Stimulated activated CD8-positive, alpha-beta memory T cell treated with anti-CD3 and anti-CD28 coated beads, Interleukin-15, amount 100 ng/mL, for 48 hours (primary cell): ENCODE measurements around the gene PRDM16.

Experiments
- DNase-seq, 2 donors: peaks; one replicate each; pipeline ENCODE4 v3.0.0-alpha.2; 2020; ENCODE audit warnings: low read depth in 2 of 2

PRDM16 gene

GRCh38 chr1:3068564-3069431 is at the start of gene PRDM16:
TSS of gene PRDM16 (plus strand) at chr1:3069203. CDS start at chr1:3069260, 57 bp downstream.
- no peak for DNase-seq

GRCh38 chr1:3019516-3020051 is 49.4 kb upstream of the PRDM16 start:
- no peak for DNase-seq

DNA sequence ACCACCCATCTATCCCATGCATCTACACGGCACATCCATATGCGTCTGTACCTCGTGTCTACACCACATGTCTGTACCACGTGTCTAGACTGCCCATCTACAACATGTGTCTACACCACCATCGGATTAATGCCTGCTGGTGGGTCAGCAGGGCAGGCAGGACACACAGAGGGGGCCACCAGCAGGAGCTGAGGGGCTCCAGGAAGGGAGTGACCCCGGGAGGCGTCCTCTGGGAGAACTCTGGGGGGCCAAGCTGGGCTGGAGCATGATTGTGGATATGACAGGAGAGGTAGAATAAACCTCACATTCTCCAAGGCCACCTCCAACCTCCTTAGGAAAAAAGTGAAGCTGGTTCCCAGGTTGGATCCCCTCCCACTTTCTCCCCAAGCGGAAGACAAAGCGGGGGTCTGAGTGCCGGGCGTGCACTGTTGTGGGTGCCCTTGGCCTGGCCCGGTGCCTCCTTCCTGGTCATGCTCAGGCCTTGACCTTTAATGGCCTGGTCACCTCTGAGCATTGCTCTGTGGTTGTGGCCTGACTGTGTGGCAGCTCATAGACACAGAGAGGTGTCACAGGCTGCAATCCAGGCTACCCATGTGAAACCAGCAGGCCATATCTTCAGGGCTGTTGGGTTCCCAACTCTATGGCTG is 48.6 kb upstream of the PRDM16 start:
- DNase-seq, result no peak

GRCh38 chr1:3021233-3021671 is 47.8 kb upstream of the PRDM16 start, which contains the start of gene ACTRT2:
TSS of gene ACTRT2 (plus strand) at chr1:3021467. CDS start at chr1:3021687, 220 bp downstream.
- DNase-seq, result no peak

GRCh38 chr1:3021801-3022401 is 47.1 kb upstream of the PRDM16 start:
- DNase-seq, result no peak

DNA sequence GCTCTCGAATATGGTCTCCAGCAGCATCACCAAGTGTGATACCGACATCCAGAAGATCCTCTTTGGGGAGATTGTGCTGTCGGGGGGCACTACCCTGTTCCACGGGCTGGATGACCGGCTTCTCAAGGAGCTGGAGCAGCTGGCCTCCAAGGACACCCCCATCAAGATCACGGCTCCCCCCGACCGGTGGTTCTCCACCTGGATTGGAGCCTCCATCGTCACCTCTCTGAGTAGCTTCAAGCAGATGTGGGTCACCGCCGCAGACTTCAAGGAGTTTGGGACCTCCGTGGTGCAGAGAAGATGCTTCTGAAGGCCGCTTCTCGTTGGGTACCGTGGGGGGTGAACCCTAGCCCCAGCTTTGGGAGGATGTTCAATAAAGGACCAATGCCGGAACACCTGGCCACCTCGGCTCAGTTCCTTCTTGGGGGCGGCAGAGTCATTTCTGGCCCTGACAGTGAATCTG is 46.5 kb upstream of the PRDM16 start:
- no peak for DNase-seq

- DNase-seq, result no peak
Observed at GRCh38 chr1:3022976-3023375, 46.0 kb upstream of the PRDM16 start.

- DNase-seq, result no peak
Observed at GRCh38 chr1:3024019-3024418, 45.0 kb upstream of the PRDM16 start.

DNA sequence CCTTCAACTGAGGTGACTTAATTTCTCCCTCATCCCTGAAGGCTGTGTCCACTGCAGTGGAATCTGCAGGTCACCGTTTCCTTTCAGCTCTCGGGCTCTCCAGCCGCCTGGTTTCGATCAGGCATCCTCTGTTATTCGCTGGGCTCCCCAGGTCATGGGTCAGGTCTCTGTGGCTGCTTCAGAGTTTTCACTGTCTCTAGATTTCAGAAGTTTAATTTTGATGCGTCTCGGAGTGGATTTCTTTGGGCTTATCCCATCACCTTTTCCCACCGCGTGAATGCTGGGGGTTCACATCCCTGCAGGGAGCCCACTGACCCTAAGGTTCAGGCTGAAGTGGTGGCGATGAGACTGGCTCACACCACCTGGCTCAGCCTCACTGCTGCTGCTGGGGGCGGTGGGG is 44.4 kb upstream of the PRDM16 start:
- DNase-seq, result no peak

GRCh38 chr1:3026124-3026523 is 42.9 kb upstream of the PRDM16 start:
- no peak for DNase-seq

DNA sequence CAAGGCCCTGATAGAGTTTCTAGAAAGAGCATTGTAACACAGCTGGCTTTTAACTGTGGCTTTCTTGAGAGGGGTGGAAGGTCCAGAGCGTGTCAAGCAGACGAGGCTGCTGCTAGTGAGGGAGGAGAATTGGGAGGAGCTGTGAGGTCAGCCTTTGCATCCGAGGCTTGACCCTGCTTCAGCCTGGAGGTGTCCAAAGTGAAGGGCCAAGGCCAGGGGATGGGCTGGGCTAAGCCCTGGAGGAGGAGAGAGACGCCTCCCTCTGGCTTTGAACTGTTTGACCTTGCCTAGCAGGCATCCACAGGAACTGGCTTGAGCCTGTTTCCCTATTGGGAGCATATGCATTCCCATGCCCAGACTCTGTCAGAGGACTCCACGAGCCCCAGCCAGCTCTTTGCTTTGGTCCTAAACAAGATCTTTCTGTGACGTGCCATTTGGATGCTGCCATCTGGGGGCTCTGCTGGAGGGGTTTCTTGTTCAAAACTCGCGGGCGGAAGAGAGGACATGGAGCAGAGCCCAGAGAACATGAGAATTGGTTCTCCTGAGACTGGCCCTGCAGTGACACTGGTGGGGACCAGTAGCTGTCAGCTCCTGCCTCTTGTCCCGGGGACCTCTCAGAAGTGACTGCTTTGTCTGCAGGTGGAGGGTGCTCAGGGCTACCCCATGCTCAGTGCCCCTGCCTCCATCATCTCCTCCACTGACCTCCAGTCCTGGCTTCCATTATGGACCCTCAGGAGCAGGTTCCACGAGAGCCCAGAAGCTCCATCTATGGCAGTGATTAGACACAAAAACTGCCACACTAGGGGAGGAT is 42.2 kb upstream of the PRDM16 start:
- no peak for DNase-seq

DNA sequence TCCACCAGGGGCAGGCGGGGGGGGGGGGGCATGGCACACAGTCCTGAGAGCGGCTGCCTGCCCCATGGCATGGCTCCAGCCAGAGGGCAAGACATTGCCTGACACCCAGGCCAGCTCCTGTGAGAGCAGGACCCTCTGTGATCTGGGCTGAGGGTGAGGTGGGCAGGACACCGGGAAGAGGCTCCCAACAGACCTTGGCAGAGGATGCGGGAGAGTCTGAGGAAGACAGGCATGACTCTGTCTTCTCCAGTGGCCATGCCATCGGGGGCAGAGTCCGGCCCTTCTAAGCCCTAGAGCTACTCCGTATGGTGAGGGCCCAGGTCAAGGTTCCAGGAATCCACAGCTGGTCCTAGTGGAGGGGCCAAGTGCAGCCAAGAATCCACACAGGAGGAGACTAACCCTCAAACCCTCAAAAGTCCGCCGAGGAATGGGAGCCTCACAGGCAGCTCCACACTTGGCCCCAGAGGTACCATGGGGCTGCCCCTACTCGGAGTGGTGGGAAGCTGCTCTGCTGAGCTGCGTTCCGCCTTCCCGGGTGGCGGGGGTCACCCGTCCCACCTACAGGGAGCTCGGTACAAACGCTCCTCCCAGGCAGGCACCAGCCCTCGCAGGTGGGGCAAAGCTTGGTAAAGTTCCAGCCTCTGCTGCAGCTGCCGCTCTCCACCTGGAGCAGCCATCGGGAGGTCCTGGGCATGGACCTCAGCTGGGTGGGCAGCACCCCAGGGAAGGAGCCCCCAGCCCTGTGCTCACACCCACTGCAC is 41.2 kb upstream of the PRDM16 start:
- DNase-seq, result no peak

DNA sequence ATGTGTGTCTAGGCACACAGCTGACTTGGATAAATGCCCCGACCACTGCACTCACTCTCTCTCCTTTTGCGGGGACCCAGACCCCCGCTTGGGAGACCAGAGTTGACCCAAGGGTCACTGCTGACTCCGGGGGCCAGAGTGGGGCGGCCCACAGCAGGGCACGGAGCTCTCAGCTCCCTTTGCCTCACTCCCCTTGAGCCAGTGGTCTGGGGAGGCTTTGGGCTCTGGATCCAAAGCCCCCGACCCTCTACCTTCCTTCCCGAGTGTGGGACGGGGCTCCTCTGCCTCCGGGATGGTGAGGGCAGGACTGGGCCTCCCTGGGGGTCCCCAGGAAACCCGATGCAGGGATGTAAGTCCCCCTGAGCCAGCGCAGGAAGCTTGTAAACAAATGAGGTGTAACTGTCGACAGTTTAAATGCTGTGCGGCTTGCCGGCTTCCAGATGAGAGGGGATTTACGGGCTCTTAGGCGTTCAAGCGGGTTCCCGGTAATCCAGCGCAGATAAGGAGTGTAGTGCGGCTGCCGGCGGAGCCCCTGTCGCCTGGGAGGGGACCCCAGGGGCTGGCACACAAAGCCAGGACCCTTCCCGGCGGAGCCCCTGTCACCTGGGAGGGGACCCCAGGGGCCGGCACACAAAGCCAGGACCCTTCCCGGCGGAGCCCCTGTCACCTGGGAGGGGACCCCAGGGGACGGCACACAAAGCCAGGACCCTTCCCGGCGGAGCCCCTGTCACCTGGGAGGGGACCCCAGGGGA is 40.3 kb upstream of the PRDM16 start:
- no peak for DNase-seq

- DNase-seq, result no peak
Observed at GRCh38 chr1:3029481-3029961, 39.5 kb upstream of the PRDM16 start.

DNA sequence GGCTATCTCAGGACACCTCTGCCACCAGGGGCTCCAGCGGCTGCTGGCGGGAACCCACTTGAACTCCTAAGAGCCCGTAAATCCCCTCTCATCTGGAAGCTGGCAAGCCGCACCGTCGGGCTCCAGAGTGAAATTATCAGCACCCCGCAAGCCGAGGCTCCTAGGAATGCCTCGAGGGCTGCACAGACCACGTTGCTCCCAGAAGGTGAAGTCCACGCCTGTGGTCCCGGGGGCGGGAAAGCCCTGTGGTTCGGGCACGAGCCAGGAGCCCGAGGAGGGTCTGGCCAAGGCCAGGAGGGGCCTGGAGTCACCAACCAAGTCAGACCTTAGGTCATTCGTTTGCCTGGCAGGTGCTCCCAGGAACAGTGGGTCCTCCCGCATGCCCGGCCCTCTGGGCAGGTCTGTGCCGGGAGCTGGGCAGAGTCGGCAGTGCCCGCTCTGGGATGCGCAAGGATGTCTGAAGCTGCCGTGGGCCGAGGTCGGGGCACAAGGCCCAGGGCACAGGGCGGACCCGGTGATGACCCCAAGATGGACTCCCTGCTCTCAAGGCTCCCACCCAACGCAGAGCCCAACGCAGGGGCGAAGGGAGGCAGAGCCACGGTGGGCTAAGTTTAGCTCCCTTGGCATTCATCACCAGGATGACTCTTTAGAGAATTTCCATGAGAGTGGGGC is 38.9 kb upstream of the PRDM16 start:
- DNase-seq, result no peak

DNA sequence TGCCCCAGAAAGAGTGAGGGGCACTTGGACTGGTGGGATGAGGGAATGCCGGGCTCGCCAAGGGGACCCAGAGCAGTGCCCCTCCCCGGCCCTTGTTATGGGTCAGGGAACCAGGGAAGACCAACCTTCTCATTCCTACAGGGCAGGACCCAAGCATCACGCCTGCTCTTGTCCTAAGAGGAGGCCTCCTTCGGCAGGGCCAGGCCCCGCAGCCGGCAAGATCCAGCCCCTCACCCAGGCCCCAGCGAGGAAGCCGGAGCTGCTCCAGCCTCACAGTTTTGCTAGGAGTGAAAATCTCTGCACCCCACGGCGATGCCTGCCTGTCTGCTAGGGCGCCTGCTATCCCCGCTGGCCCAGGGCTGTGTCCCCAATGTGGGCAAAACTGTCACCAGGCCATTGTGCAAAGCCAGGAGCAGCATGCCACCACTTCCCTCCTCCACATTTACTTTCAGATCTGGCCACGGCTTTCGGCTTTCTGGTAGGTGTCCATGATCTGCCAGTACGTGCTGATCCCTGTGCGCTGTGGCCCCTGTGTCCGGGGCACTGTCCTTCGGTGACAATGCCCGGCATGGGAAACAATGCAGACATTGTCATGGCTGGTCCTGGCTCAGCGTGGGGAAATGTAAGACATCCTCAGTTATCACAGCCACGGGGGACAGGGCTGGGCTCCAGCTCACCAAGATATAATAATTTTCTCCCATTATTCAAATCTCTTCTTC is 38.2 kb upstream of the PRDM16 start:
- no peak for DNase-seq

DNA sequence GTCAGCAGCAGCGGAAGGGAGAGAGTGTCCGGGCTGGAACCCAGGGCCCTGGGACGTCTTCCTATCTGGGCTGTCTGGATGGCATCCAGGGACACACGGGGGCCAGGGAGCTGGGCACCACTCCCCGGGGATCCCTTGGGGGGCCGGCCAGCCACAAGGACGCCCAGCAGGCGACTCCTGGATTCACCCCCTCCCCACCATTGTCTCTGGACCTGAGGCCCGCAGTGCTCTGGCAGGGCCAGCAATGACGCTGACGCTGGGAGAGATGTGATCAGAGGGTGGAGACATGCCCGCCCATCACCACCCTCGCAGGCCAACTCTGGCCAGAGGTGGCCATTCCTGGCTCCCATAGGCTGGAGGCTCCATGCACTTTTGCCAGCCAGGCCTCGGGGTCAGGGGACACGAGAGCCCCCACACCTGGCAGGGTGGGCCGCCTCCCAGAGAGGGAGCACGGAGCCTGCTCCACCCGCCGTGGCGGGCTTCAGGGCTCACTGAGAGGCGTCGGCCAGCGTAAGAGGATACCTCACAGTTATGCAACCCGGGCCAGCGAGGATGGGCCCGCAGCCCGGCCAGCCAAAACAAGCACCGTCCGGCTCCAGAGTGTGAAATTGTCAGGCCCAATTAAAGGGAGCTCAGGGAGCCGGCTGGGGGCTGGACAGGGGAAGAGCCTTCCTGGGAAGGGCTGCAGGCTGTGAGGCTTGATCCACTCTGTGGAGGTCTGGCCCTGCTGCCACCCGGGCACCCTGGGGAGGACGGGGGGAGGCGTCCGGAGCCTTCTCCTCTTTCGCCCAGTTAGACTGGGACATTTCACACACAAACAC is 37.4 kb upstream of the PRDM16 start:
- no peak for DNase-seq
